Raji (cell line): ENCODE measurements around the gene SVOPL.

Experiments
- POLR2A ChIP-seq: IDR thresholded peaks from 2 replicates; pipeline ENCODE4 v1.6.1; 2011; ENCODE audit warnings: low read depth, low read length, control low read depth; ENCODE audit not compliant: insufficient read depth

Gene SVOPL

DNA sequence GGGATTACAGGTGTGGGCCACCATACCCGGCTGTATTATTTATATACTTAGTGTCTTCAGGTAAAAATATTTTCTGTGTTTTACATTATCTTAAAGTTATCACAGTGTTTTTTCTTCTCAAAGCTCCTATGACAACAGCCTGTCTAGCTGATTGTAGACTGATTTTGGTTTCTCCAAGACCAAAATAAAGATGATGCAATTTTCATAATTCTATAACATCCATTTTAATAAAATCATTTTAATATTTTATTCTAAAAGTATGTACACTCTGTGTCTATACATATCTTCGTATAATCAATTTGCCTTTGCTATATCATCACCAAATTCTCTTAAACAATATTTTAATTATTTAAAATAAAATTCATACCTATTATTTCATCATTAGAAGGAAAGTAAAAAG is 132.5 kb downstream of the SVOPL start:
- no peak for TF ChIP-seq POLR2A

DNA sequence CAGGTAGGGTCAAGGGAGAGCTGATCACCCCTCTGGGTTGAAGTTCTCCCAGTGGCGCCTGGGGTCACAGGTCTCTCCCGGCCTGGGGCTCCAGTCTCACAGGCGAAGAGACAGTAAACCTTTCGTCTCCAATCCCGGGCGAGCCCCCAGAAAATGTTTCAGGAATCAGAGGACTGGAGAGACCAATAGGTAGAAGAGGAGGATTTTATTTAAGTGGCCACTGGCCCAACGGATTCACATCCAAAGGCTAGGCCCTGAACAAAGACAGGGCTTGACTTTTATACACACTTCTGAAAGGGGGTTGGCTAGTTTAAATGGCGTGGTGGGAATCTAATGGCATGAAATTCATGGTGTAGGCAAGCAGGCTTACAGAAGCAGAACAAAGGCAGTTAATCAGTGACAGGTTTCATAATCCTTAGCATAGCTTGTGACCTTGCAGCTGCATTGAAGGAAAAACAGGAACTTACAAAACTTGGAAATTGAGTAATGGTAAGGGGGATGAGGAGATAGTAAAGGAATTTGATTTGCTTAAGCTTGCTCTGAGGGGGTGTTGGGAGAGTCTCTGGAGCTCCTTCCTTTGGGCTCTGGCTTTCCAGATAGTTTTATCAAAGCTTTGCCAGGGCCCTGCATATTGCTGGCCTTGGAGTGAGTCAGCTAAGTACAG is 135.6 kb downstream of the SVOPL start:
- no peak for TF ChIP-seq POLR2A

DNA sequence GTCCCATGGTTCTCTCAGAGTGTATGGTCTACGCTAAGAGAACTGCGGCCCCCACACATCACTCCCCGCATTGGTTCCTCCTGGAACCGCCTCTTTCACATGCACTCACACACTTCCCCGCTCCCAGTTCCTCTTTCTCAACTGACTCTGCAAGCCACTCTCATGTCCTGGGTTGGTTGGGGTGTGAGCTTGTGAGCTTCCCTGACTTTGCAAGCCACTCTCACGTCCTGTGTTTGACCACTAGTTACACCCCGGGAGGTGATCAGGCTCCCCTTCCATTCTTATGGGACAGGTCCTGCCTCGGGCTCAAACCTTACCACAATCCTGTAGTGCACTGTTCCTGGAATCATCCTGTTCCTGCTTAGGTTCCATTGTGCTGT is 136.1 kb downstream of the SVOPL start:
- no peak for TF ChIP-seq POLR2A

DNA sequence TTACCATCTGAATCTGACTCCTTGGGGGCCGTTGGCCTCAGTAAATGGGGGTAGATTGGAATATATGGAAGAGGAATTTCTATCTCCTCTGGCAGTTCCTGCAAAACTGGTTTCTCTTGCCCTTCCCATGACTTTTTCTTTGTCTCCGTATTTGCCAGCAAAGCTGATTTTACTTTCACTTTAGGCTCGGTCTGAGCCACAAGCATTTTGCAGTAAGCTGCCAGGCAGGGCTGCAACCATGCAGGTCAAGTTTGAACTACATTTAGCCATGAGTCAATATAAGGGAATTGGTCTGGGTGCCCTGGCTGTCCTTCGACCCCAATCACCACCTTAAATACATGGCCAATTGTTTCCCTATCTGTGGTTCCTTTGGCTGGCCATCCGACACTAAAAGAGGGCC is 136.8 kb downstream of the SVOPL start:
- no peak for TF ChIP-seq POLR2A

DNA sequence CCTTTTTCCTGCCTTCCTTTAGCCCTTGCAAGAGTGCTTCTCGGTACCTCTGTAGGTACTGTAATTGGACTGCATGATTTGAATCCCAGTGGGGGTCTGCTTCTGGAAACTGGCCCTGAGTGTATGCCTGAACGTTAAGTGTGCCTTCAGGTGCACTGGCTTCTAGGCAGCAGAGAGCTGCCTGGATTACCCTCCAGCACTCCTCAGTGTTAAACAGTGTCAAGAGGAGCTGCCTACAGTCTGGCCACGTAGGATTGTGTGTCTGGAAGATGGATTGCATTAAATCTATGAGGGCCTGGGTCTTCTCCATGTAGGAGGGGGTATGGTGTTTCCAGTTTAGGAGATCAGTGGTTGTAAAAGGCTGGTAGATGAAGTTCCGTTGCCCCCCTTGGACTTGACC is 137.4 kb downstream of the SVOPL start:
- no peak for TF ChIP-seq POLR2A

DNA sequence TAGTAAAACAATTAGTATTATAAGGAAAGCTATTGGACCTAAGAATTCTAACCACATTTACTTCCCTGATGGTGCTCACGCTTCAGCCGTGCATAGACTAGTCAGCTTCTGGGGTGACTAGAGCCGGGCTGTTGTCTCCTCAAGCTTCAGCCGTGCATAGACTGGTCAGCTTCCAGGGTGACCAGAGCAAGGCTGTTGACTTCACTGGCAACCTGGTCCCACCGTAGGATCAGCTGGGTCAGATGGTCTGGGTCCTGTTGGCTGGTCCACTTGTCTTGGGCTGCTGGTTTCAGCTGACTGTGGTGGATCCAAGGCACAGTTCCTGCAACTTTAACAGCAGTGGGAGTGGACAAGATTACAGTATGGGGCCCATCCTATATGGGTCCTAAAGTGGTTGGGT is 141.7 kb downstream of the SVOPL start:
- TF ChIP-seq POLR2A, result no peak

DNA sequence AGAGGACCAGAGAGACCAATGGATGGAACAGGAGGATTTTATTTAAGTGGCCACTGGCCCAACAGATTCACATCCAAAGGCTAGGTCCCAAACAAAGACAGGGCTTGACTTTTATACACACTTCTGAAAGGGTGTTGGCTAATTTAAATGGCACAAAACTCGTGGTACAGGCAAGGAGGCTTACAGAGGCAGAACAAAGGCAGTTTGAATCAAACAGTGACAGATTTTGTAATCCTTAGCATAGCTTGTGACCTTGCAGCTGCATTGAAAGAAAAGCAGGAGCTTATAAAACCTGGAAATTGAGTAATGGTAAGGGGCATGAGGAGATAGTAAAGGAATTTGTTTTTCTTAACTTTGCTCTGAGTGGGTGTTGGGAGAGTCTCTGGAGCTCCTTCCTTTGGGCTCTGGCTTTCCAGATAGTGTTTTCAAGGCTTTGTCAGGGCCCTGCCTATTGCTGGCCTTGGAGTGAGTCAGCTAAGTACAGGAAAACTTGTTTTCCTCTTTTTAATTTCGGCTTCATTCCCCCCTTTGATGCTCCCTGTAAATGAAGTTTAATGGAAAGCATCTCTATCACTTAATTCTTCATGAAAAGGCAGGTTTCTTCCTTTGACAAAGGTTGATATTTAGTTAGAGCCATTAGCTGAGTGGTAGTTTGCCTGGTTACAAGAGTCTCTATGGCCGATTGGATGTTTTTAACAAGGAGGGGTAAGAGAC is 144.2 kb downstream of the SVOPL start:
- TF ChIP-seq POLR2A, result no peak

DNA sequence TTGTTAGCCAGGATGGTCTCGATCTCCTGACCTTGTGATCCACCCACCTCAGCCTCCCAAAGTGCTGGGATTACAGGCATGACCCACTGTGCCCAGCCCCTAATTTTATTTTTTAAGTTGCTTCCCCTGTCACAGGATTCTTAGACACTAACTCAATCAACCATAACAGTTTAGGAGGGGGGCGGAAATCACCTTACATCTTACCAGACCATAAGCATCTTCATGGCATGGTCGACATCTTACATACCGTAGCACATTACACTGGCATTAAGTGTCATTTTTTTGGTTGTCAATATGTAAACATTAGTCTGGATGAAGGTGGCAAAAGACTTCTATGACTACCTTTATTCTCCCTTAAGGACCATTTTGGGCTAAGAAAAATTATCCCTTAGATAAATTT is 145.5 kb downstream of the SVOPL start:
- TF ChIP-seq POLR2A, result no peak

DNA sequence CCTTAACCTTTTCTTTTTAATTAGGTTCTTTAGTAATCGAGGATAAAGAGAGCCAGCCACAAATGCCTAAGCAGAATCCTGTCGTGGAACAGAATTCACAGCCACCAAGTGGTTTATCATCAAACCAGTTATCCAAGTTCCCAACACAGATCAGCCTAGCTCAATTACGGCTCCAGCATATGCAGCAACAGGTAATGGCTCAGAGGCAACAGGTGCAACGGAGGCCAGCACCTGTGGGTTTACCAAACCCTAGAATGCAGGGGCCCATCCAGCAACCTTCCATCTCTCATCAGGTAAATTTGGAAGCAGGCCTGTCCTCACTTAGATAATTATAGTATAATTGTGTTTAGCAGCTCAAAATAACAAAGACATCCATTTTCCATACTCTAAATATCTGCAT is 146.5 kb downstream of the SVOPL start:
- TF ChIP-seq POLR2A, result no peak

DNA sequence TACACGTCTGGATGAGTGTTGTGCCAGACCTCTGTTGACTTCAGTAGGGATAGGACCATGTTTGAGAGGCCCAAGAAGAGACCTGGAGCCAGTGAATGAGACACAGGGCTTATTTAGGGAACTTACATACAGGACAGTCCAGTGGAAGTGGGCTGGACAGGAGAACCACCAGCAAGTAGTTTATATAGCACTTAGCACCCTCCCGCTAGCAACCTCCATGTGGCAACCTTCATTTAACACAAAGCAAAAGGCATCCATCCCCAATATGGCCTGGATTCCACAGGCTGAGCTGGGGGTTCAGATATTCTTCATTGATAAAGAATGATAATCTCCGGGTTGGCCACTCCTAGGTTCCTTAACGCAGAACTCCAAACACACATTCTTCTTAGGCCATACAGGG is 147.4 kb downstream of the SVOPL start:
- no peak for TF ChIP-seq POLR2A

DNA sequence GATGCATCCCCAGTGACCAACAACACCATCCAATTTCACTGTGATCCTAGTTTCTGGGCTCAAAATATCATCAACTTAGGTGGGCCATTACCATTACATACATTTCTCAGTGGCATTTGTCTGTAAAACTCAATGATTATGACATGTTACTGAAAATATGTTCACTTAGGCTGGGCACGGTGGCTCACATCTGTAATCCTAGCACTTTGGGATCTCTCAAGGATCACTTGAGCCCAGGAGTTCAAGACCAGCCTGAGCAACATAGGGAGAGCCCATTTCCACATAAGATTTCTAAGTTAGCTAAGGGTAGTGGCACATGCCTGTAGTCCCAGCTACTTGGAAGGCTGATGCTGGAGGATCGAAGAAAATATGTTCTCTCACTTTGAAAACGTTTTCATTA is 150.1 kb downstream of the SVOPL start:
- TF ChIP-seq POLR2A, result no peak

DNA sequence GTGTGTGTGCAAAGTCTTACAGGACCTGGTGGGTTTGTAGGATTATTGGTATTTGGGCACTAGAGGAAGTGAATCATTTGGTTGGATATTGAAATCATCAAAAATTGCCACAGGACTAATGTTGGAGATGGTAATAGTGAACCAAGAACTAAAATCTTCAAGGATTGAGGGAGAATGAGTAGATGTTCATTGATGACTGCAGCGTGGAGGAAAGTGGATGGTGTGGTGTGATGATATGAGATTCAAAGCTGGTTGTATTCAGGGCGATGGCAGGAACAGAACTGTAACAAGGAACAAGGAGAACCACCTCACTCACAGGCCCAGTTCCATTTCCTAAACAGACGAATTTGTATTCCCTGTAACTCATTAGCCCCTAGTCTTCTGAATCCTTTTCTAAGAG is 150.8 kb downstream of the SVOPL start:
- no peak for TF ChIP-seq POLR2A

DNA sequence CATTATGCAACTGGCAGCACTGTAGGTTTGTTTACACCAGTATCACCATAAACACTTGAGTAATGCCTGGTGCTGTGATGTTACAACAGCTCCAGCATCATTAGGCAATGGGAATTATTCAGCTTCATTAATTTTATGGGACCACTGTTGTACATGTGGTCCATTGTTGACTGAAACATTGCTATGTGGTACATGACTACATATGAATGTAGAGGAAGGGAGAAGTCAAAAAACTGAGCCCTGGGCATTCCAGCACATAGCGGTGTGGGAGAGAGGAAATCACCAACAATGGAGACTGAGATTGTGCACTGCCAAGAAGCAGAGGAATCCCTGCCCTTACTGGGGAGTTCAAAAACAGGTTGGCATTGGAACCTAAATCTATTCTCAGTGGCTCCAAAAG is 152.1 kb downstream of the SVOPL start:
- no peak for TF ChIP-seq POLR2A

DNA sequence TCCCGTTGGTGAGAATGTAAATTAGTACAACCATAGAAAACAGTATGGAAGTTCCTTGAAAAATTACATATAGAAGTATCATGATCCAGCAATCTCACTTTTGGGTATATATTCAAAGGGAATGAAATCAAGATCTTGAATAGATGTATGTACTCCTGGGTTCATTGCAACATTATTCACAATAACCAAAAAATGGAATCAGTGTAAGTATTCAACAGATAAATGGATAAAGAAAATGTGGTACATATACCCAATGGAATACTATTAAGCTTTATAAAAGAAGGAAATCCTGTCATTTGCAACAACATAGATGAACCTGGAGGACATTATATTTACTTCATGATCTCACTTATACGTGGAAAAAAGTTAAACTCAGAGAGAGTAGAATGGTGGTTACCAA is 154.3 kb downstream of the SVOPL start:
- no peak for TF ChIP-seq POLR2A

DNA sequence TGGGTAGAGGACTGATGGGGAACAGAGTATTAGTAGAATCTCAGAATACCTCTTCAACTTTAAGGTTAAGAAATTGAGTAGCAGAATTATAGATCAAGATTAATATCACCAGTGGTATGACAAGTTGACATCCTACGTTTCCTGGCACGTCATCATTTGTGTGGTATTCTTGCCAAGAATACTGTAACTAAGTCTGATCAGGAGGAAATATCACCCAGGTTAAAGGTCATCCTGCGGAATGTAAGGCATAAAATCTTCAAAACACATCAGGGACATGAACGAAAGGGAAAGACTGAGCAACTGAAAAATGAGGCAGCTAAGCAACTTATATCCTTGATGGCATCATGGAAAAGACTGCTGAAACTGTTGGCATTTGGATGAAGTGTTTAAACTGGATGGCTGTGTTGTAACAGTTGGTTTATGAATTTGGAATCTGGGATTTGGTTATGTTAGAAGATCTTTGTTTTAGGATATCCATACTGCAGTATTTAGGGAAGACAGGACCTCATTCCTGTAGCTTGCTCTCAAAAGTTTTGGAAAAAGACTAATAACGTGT is 155.0 kb downstream of the SVOPL start:
- TF ChIP-seq POLR2A, result no peak

DNA sequence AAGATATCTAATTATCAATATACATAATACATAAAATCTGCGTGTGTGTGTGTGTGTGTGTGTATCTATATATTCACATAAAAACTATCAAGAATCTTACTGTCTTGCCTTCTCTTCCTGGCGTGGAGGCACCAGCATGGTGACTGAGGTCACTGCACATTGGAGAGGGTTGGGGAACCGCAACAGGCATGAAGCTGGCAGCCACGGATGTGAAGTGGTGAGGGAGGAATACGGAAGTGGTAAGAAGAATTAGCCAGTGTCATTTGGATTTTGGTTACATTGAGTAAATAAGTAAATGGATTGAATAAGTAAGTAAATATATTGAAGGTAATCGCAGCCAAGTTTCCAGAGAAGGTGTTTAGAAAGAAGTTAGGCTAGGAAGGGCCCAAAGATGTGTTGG is 156.0 kb downstream of the SVOPL start:
- TF ChIP-seq POLR2A, result no peak
